ENCODE measurements around the gene ELK4. TPM values are rescaled to one million over a fixed set of nuclear protein-coding genes. Genes with fewer than 3 reads are reported as not detected.

ELK4 gene
- polyA plus RNA-seq, 1 donor = 26.8 TPM

- DNase-seq = peak; percentile 53
These were observed 34.0 kb downstream of the ELK4 start for GRCh38 chr1:205597691-205598314.

DNA sequence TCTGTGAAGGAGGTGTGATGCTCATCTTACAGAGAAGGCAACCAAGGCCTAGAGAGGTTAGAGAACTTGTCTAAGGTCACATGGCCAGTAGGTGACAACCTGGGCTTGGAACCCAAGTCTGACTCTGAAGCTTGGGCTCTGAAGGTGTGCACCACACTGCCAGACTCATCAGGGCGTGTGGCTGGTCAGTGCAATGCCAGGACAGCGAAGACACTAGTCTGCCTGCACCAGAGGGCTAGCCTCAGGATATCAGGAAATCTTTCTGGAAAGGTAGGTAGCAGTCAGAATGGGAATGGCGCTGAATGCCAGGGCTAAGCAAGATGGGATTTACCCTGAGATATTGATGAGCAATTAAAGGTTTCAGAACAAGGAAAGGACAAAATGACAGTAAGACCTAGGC lies 34.9 kb downstream of the ELK4 start:
- DNase-seq = no peak

GRCh38 chr1:205595861-205596260 lies 36.0 kb downstream of the ELK4 start:
- DNase-seq = no peak

DNA sequence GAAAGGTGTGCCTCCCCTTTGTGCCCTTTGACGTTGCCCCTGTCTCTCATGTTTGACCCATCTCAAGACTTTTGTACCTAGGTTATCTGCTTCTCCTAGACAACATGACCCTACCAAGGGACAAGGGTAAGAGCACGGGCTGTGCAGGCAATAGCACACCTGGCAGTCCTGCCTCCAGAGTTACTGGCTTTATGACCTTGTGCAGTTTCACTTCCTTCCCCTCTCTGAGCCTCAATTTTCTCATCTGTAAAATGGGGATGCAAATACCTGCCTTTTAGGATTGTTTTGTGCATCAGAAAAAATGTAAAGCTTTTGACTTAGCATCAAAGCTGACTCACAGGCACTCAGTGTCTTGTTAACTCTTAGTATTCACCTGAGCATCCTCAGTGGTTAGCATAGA lies 36.4 kb downstream of the ELK4 start:
- DNase-seq = no peak

DNA sequence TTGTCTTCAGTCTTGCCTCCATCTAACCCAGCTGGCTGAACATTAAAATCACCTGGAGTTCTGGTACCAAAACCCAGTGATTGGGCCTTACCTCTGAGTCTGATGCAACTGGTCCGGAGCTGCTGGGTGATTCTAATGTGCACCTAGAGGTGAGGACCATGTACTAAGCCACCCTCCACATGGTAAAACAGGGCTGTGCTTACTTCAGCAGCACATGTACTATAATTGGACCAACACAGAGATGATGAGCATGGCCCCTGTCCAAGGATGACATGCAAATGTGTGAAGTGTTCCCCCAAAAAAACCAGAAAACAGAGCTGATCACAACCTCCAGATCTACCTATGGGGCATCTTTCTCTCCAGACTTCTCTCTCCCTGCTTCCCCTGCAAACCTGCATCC lies 37.0 kb downstream of the ELK4 start:
- DNase-seq = no peak

GRCh38 chr1:205593967-205594366 lies 37.8 kb downstream of the ELK4 start:
- DNase-seq = no peak

DNA sequence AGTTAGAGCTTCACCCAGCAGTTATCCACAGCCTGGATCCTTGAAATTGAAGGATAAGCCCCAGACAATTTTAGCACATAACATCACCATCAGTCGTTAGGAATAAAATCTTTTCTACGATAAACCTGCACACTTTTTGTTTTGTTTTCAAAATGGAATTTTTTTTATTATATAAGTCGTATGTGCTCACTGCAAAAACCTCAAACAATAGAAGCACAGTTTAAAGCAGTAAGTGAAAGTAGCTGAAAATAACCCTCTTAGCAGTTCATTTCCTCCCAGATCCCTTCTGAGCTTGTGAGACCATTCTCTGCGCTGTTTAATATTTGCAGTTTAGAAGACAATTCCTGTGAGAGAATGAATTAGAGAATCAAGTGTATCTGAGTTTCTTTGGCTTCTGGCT lies 38.3 kb downstream of the ELK4 start:
- DNase-seq = no peak

GRCh38 chr1:205592443-205593003 lies 39.3 kb downstream of the ELK4 start:
- no peak for DNase-seq

DNA sequence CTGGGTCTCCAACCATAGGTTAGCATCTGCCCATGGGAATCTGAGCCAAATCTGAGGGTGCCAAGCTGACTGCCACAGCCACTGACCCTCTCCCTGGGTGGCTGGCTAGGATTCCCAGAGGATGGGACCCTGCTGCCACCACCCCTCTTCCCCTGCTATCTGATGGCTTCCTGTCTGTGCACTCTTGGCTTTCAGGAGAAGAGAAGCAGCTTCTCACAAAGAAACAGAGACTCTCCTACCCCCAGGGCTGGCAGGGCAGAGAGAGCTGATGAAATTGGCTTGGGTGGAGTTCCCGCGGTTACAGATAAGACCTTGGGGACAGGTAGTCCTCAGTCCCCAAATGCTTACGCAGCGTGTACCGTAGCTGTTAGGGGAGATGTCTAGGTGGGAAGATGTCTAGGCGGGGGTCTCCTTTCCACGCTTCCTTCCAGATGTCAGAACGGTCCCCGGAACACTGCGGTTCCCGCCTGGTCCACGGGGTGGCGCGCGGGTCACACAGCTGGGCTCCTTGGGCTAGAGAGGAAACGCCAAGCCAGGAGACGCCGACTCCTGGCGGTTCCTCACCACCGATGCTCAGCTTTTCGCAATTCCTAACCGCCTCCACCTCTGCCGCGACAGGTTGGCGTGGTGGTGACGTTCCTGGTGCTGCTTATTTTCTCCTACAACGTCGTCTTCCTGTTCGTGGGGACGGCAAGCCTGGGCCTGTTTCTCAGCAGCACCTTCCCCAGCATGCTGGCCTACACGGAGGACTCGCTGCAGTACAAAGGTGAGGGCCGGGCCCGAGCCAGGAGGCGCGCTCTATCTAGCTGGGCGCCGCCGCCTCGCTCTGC lies 40.1 kb downstream of the ELK4 start:
- peak; percentile 83 for DNase-seq

- DNase-seq = no peak
These were observed 40.9 kb downstream of the ELK4 start for GRCh38 chr1:205590777-205591513.

DNA sequence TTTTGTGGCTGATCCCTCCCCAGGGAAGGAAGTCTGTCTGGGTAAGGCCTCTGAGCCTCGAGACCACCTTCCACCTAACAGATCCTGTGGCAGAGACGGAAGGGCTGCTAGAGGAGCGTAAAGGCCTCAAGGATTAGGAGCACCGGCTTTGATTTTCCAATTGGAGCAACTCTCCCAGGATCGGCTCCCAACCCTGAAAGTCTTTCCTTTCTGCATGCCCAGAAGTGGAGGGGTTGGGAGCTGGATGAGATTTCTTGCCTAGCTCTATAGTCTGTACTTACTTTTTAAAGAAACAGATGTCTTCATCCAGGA lies 41.4 kb downstream of the ELK4 start:
- DNase-seq = no peak

- no peak for DNase-seq
These were observed 42.0 kb downstream of the ELK4 start for GRCh38 chr1:205589618-205590456.

DNA sequence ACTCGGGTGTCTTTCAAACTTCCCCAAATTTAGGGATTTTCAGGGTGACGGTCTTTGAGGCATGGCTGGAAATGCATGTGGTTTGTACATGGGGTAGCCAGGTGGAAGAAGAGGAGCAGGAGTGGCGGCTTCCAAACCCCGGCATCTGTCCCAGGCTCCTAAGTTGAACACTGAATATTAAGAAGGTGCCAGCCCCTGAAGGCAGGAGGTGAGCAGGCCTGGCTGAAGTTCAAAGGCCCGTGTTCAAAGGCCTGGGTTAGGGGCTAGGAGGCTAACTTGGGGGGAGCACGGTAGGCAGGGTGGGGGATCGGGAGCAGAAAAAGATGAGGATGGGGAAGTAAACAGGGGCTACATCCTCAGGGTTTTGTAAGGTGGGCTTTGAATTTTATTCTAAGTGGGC lies 42.8 kb downstream of the ELK4 start:
- DNase-seq = no peak

GRCh38 chr1:205588636-205589035 lies 43.2 kb downstream of the ELK4 start:
- DNase-seq = no peak

DNA sequence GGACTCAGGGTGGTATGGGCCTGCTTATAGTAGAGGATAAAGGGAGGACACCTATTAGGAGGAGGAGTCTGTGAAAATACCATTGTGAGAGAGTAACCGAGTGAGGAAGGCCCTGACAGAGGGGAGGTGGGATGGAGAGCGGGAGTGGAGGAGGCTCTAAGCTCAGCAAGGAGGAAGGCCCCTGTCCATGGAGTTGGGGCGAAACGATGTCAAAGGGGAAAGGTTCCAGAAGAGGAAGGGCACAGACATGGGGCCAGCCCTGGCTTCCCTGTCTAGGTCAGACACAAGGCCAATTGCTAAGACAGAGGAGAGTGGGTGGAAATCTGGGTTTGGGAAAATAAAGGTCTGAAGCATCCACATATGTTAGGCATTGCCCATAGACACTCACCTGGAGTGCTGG lies 44.2 kb downstream of the ELK4 start:
- no peak for DNase-seq

DNA sequence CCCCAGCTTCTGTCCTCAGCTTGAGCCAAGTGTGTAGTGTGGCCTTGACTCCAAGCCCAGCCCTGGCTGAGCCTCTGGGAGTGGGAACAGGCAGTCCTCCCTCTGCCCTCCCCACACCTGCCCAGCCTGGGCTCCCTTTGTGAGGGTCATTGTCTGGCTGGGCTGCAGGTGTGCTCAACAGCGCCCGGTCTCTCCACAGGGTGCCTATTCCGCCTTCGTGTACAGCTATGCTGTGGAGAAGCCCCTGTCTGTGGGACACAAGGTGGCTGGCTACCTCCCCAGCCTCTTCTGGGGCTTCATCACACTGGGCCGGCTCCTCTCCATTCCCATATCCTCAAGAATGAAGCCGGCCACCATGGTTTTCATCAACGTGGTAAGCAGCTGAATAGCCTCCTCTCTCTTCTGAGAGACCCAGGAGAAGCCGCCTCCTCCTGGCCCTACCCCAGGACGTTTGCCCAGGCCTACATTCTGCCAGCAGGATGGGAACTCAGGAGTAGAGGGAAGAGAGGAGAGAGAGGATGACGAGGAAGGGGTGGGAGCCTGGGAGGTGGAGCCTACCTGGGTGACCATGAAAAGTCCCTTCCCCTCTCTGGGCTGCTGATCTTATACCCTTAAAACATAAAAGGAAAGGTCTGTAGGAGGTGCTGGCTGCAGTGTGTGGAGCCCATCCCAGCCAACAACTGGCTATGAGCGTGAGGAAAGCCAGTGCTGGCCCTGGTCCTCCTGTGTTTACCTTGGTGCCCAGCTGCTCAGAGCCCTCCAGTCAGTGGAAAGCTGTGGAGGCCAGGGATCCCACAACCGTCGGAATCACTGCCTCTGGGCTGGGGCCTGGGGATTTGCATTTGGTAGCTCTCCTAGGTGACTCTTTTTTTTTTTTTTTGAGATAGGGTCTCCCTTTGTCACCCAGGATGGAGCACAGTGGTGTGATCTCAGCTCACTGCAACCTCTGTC lies 45.7 kb downstream of the ELK4 start:
- DNase-seq = no peak

- no peak for DNase-seq
These were observed 46.5 kb downstream of the ELK4 start for GRCh38 chr1:205585169-205585834.

- DNase-seq = no peak
These were observed 47.1 kb downstream of the ELK4 start for GRCh38 chr1:205584732-205585131.

DNA sequence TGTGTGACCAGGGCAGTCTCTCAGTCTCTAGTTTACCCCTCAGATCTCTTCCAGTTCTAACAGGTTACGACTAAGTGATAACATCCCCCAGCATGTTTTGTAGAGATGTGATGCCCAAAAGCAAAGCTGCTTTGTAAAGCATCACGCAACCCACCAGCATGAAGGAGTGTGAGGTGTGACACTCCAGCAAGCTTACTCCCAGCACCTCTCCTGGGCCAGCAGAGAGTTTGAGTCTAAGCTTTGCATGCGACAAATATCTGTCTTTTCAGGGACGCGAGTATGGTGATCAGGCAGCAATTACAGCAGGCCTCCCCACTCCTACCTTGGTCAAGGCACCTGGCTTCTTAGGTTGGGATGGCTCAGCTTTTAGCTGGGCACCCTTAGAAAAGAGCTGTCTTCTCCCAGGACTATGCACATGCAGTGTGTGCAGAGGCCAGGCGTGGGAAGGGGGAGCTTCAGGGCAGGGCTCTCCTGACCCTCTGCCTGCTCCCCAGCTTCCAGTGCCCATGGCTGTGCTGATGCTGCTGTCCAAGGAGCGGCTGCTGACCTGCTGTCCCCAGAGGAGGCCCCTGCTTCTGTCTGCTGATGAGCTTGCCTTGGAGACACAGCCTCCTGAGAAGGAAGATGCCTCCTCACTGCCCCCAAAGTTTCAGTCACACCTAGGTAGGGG lies 48.2 kb downstream of the ELK4 start:
- DNase-seq = no peak

All from left kidney (tissue), 2 donors.